Right atrium auricular region (tissue), 2 donors: ENCODE data around the gene ARID3A. TPM values are rescaled to one million over a fixed set of nuclear protein-coding genes. Genes with fewer than 3 reads are reported as not detected.
A peak's percentile ranks its signal among the peaks of the same experiment; 100 is the strongest.

Experiments
- DNase-seq: peaks from one replicate; pipeline ENCODE4 v3.0.0-alpha.2; 2019; ENCODE audit warnings: low spot score
- H3K27ac ChIP-seq, 2 donors: fragments of 200-600 bp; sonication (generic); 1 replicate in 1 of 2; 2 replicates in 1 of 2; pipeline ENCODE4 v1.5.1; 2016 to 2019
- H3K27me3 ChIP-seq, 2 donors: fragments of 200-600 bp; sonication (generic); one replicate each; pipeline versions ENCODE4 v1.5.1 to v1.6.0; 2017 to 2019
- H3K36me3 ChIP-seq: fragments of 200-600 bp; sonication (generic); one replicate; pipeline ENCODE4 v1.5.1; 2016
- H3K4me1 ChIP-seq, 2 donors: fragments of 200-600 bp; sonication (generic); one replicate each; pipeline versions ENCODE4 v1.5.1 to v1.6.0; 2017 to 2019
- H3K4me3 ChIP-seq, 2 donors: fragments of 200-600 bp; sonication (generic); 1 replicate in 1 of 2; 2 replicates in 1 of 2; pipeline ENCODE4 v1.5.1; 2017 to 2019; ENCODE audit warnings: mild to moderate bottlenecking in 1 of 2, moderate library complexity in 1 of 2
- H3K9me3 ChIP-seq, 2 donors: fragments of 200-600 bp; sonication (generic); one replicate each; pipeline ENCODE4 v1.5.1; 2019
- total RNA-seq, 2 donors: library from RNA; depleted of rRNA; stranded (reverse); fragments of >200 nt; gene quantifications; one replicate each; pipeline ENCODE4 v1.1.0, GENCODE V29; 2016
- TF ChIP-seq, protein P1 (sequence below), 2 donors: fragments of 200-600 bp; sonication (generic); IDR thresholded peaks; one replicate each; pipeline ENCODE4 v1.5.1; 2019; ENCODE audit warnings: antibody characterized with exemption in 2 of 2

The ARID3A gene
- total RNA-seq, 2 donors from 2014 or later: 1.7 to 3.4 TPM

DNA sequence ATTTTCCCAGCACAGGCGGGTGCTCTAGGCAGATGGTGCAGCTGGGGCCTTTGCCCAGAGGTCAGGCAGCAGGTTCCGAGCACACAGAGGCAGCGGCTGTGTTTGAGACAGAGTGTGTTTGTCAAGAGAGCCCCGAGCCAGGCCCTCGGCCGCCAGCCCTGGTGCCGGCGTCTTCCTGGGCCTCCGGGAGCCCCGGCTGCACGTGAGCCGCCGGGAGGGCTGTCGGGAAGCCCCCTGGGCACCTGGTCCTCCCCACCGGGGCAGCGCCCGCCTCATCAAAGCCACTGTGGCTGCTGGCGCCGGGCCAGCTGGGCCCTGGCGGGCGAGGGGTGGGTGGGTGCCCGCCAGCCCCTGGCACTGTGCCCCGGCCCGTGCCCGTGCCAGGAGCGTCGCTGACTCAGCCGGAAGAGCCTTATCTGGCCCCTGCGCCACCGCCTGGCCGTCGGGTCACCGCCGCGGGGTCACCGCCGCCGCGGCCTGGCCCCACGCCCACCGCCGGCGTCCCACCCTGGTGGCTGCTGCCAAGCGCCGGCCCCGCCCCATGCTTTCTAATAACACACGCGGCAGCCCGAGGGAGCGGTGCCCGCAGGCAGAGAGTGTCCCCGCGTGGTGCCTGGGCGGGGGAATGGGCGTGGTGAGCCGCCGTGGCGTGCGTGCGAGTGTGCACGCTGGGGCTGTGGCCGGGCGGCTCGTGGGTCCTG is 14.9 kb downstream of the ARID3A start:
- Histone ChIP-seq H3K4me3 (peak overlapping the region; percentile 24 to 40), H3K4me1 (peaks cover 0 to 14% of the 10 kb centered on the region in 2 donors), H3K27me3 (no peaks in the 10 kb centered on the region), H3K27ac (peak overlapping the region; percentile 82 to 85), H3K9me3 (no peaks in the 10 kb centered on the region), H3K36me3 (no peaks in the 10 kb centered on the region)
- DNase-seq: peak; percentile 65
- TF ChIP-seq, protein P1, sequence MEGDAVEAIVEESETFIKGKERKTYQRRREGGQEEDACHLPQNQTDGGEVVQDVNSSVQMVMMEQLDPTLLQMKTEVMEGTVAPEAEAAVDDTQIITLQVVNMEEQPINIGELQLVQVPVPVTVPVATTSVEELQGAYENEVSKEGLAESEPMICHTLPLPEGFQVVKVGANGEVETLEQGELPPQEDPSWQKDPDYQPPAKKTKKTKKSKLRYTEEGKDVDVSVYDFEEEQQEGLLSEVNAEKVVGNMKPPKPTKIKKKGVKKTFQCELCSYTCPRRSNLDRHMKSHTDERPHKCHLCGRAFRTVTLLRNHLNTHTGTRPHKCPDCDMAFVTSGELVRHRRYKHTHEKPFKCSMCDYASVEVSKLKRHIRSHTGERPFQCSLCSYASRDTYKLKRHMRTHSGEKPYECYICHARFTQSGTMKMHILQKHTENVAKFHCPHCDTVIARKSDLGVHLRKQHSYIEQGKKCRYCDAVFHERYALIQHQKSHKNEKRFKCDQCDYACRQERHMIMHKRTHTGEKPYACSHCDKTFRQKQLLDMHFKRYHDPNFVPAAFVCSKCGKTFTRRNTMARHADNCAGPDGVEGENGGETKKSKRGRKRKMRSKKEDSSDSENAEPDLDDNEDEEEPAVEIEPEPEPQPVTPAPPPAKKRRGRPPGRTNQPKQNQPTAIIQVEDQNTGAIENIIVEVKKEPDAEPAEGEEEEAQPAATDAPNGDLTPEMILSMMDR (IDR thresholded peaks at IDR 0.05): no peak

GRCh38 chr19:941292-942132 is 15.7 kb downstream of the ARID3A start:
- Histone ChIP-seq H3K9me3 (no peaks in the 10 kb centered on the region), H3K27me3 (no peaks in the 10 kb centered on the region), H3K4me1 (peaks cover 0 to 14% of the 10 kb centered on the region in 2 donors), H3K27ac (peak overlapping the region; percentile 82 to 85), H3K36me3 (no peaks in the 10 kb centered on the region), H3K4me3 (peak overlapping the region; percentile 24 to 40)
- no peak for DNase-seq
- TF ChIP-seq, protein P1 (IDR thresholded peaks at IDR 0.05): no peak

DNA sequence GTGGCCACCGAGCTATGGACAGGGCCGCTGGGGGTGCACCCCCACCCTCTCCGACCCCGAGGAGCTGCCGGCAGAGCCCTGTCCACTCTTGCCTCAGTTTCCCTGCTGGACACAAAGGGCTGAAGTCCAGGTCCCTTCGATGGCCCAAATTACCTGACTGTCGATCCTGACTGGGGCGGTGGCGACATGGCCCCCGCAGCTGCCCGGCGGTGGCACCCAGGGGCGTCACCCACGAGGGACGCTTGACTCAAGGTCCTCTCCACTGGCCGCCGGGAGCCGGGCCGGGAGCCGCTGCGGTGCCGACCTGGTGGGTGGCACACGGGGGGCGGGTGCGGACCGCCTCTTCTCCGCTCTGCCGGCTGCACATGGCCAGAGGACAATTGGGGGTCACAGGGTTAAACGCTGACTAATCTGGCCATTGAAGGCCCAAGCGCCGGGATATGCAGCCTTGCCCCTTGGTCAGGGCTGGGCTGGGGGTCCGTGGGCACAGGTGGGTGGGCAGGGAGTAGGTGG is 16.4 kb downstream of the ARID3A start:
- no peaks in the 10 kb centered on the region for H3K9me3 ChIP-seq
- no peaks in the 10 kb centered on the region for H3K36me3 ChIP-seq
- no peak for DNase-seq
- TF ChIP-seq, protein P1 (IDR thresholded peaks at IDR 0.05): no peak
- H3K4me3 ChIP-seq: no peak overlapping the region
- H3K27ac ChIP-seq: no peak overlapping the region
- peaks cover 0 to 14% of the 10 kb centered on the region in 2 donors for H3K4me1 ChIP-seq
- no peaks in the 10 kb centered on the region for H3K27me3 ChIP-seq

GRCh38 chr19:943551-944170 is 17.8 kb downstream of the ARID3A start:
- H3K4me1 ChIP-seq: peaks cover 0 to 14% of the 10 kb centered on the region in 2 donors

DNA sequence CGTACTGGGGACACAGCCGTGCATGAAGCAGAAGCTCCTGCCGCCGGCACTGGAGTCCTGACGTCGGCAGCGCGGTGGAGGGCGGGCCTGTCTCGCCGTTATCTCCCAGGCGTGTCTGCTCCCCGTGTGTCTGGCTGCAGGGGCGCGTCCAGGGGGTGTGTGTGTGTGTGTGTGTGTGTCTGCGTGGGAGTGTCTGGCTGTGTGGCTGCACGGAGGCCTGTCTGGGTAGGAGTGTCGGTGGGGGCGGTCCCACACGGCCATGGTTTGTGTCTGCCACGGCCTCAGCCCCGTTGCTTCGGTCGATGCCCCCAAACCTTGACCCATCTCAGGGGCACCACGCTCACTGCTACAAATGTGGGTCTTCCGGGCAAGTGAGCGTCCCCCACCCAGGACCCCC is 18.3 kb downstream of the ARID3A start:
- DNase-seq: no peak
- Histone ChIP-seq H3K4me1 (peaks cover 0 to 14% of the 10 kb centered on the region in 2 donors), H3K9me3 (no peaks in the 10 kb centered on the region), H3K27ac (no peak overlapping the region), H3K4me3 (no peak overlapping the region), H3K36me3 (no peaks in the 10 kb centered on the region), H3K27me3 (no peaks in the 10 kb centered on the region)
- TF ChIP-seq, protein P1 (IDR thresholded peaks at IDR 0.05): no peak

More at GRCh38 chr19:943551-944170, 17.8 kb downstream of the ARID3A start:
- DNase-seq: no peak
- Histone ChIP-seq H3K27ac (no peak overlapping the region), H3K27me3 (no peaks in the 10 kb centered on the region), H3K36me3 (no peaks in the 10 kb centered on the region), H3K4me3 (no peak overlapping the region), H3K9me3 (no peaks in the 10 kb centered on the region)
- TF ChIP-seq, protein P1 (IDR thresholded peaks at IDR 0.05): no peak
